PFSK-1 (cell line): ENCODE data around the gene ENDOD1.

Experiments used
- FOXP2 ChIP-seq: optimal IDR thresholded peaks from 2 replicates; pipeline ENCODE3; 2011; ENCODE audit warnings: borderline replicate concordance, control low read depth, inconsistent platforms; ENCODE audit not compliant: insufficient read depth; ENCODE audit errors: extremely low read length, extremely low read depth
- POLR2AphosphoS5 ChIP-seq: IDR thresholded peaks from 2 replicates; pipeline ENCODE4 v1.6.1; 2012; ENCODE audit warnings: low read depth, mild to moderate bottlenecking, control low read depth, low read length, moderate library complexity
- REST ChIP-seq, 2 experiments: IDR thresholded peaks; 2 replicates each; pipeline versions ENCODE4 v1.6.1 to v1.8.0; 2011 to 2012; ENCODE audit warnings: low read depth in 2 of 2, low read length in 2 of 2, control low read depth in 1 of 2, inconsistent platforms in 1 of 2, mild to moderate bottlenecking in 1 of 2, moderate library complexity in 1 of 2; ENCODE audit not compliant: insufficient read depth in 1 of 2
- SIN3A ChIP-seq: IDR thresholded peaks from 2 replicates; pipeline ENCODE4 v1.6.1; 2012; ENCODE audit warnings: mild to moderate bottlenecking, low read length, moderate library complexity, borderline replicate concordance; ENCODE audit not compliant: insufficient read depth
- TAF1 ChIP-seq: IDR thresholded peaks from 2 replicates; pipeline ENCODE4 v1.6.1; 2012; ENCODE audit warnings: low read length, control low read depth, borderline replicate concordance; ENCODE audit not compliant: insufficient read depth

Gene ENDOD1

GRCh38 chr11:95157824-95158223, 68.2 kb downstream of the ENDOD1 start:
- no peak for TF ChIP-seq SIN3A
- no peak for TF ChIP-seq TAF1
- TF ChIP-seq FOXP2 = no peak
- no peak for TF ChIP-seq REST (IDR thresholded peaks at IDR 0.05; ENCODE audit: insufficient read depth in 1 of 2, low read depth in 2 of 2, low read length in 2 of 2)
- TF ChIP-seq POLR2AphosphoS5 = no peak

GRCh38 chr11:95161248-95161647, 71.6 kb downstream of the ENDOD1 start:
- TF ChIP-seq FOXP2 (no peak), SIN3A (no peak), POLR2AphosphoS5 (no peak), REST (IDR thresholded peaks at IDR 0.05; ENCODE audit: insufficient read depth in 1 of 2, low read depth in 2 of 2, low read length in 2 of 2) (no peak), TAF1 (no peak)

- TF ChIP-seq POLR2AphosphoS5 = no peak
- TF ChIP-seq TAF1 = no peak
Observed at GRCh38 chr11:95163106-95163505, 73.5 kb downstream of the ENDOD1 start.

- TF ChIP-seq REST (IDR thresholded peaks at IDR 0.05; ENCODE audit: insufficient read depth in 1 of 2, low read depth in 2 of 2, low read length in 2 of 2) = no peak
- TF ChIP-seq POLR2AphosphoS5 = no peak
- TF ChIP-seq SIN3A = no peak
- no peak for TF ChIP-seq TAF1
- TF ChIP-seq FOXP2 = no peak
Observed at GRCh38 chr11:95165638-95166037, 76.0 kb downstream of the ENDOD1 start.

GRCh38 chr11:95166781-95167180, 77.1 kb downstream of the ENDOD1 start:
- TF ChIP-seq SIN3A (no peak), POLR2AphosphoS5 (no peak), REST (IDR thresholded peaks at IDR 0.05; ENCODE audit: insufficient read depth in 1 of 2, low read depth in 2 of 2, low read length in 2 of 2) (no peak), FOXP2 (no peak), TAF1 (no peak)
